Measurements from ENCODE around the gene ACTN1. TPM values are rescaled to one million over a fixed set of nuclear protein-coding genes. Genes with fewer than 3 reads are reported as not detected.
"Not testable (repeated sequence)": the region's sequence is repeated elsewhere in the genome, so short reads cannot be mapped to it uniquely, and the experiment has no call there.

ACTN1 gene
- total RNA-seq, 1 experiment from 2014 or later = 212 TPM

- no peaks in the 10 kb centered on the region for H3K36me3 ChIP-seq (ENCODE audit: control insufficient read depth, insufficient read depth, low read length)
- H3K27me3 ChIP-seq (ENCODE audit: control insufficient read depth, insufficient read depth, low read length) = no peaks in the 10 kb centered on the region
- ATAC-seq = no peak
- no peaks in the 10 kb centered on the region for H3K4me1 ChIP-seq (ENCODE audit: control insufficient read depth, insufficient read depth, low read length)
- H3K9me3 ChIP-seq (ENCODE audit: control insufficient read depth, insufficient read depth, low read depth, low read length) = no peaks in the 10 kb centered on the region
- no peak overlapping the region for H3K4me3 ChIP-seq (ENCODE audit: low read depth in 2 of 2, low read length in 2 of 2)
- no TSS peak for BruUV-seq (replicated peaks)
- DNase-seq (ENCODE audit: low read depth, low spot score) = no peak
- intact Hi-C loops (cut with micrococcal nuclease; ENCODE audit: unreplicated experiment) (loop anchor here (10.0 kb wide), 1 partner anchor 1013 kb away; no protein-coding TSS in a partner anchor), in situ Hi-C loops (cut with HindIII; ENCODE audit: low pct_unique_long_range_greater_than_20kb, low sequenced_read_pairs) (no loop called here)
- ChIA-PET CTCF (no interaction called here), POLR2A (no interaction called here)
- TF ChIP-seq CTCF (IDR thresholded peaks at IDR 0.05) (no peak), SIN3A (IDR thresholded peaks at IDR 0.05; ENCODE audit: borderline replicate concordance, insufficient read depth, low read depth, low read length) (no peak), REST (IDR thresholded peaks at IDR 0.05; ENCODE audit: insufficient read depth in 1 of 2, low read depth in 2 of 2, low read length in 1 of 2) (no peak), TCF7L2 (IDR thresholded peaks at IDR 0.05; ENCODE audit: low read depth, low read length) (no peak), POLR2AphosphoS5 (IDR thresholded peaks at IDR 0.05; ENCODE audit: low read depth, low read length) (no peak)
- H3K27ac ChIP-seq (ENCODE audit: low read length) = no peak overlapping the region
Measured at GRCh38 chr14:68848253-68848652, 130.8 kb downstream of the ACTN1 start.

- intact Hi-C loops (cut with micrococcal nuclease; ENCODE audit: unreplicated experiment) = loop anchor here (10.0 kb wide), 1 partner anchor 1013 kb away; no protein-coding TSS in a partner anchor
- in situ Hi-C loops (cut with HindIII; ENCODE audit: low pct_unique_long_range_greater_than_20kb, low sequenced_read_pairs); H3K27me3 ChIP-seq (ENCODE audit: control insufficient read depth, insufficient read depth, low read length); BruUV-seq (replicated peaks); DNase-seq (ENCODE audit: low read depth, low spot score); H3K4me1 ChIP-seq (ENCODE audit: control insufficient read depth, insufficient read depth, low read length); H3K36me3 ChIP-seq (ENCODE audit: control insufficient read depth, insufficient read depth, low read length); ATAC-seq; CTCF ChIA-PET; H3K4me3 ChIP-seq (ENCODE audit: low read depth in 2 of 2, low read length in 2 of 2); H3K9me3 ChIP-seq (ENCODE audit: control insufficient read depth, insufficient read depth, low read depth, low read length); POLR2A ChIA-PET; H3K27ac ChIP-seq (ENCODE audit: low read length): not testable (repeated sequence)
Measured at GRCh38 chr14:68847640-68848039, 131.5 kb downstream of the ACTN1 start.

GRCh38 chr14:68846466-68846865 lies 132.6 kb downstream of the ACTN1 start:
- Histone ChIP-seq H3K27ac (ENCODE audit: low read length) (no peak overlapping the region), H3K9me3 (ENCODE audit: control insufficient read depth, insufficient read depth, low read depth, low read length) (no peaks in the 10 kb centered on the region), H3K36me3 (ENCODE audit: control insufficient read depth, insufficient read depth, low read length) (no peaks in the 10 kb centered on the region), H3K4me3 (ENCODE audit: low read depth in 2 of 2, low read length in 2 of 2) (no peak overlapping the region), H3K27me3 (ENCODE audit: control insufficient read depth, insufficient read depth, low read length) (no peaks in the 10 kb centered on the region), H3K4me1 (ENCODE audit: control insufficient read depth, insufficient read depth, low read length) (no peaks in the 10 kb centered on the region)
- TF ChIP-seq POLR2AphosphoS5 (IDR thresholded peaks at IDR 0.05; ENCODE audit: low read depth, low read length) = no peak
- no peak for TF ChIP-seq REST (IDR thresholded peaks at IDR 0.05; ENCODE audit: insufficient read depth in 1 of 2, low read depth in 2 of 2, low read length in 1 of 2)
- TF ChIP-seq TCF7L2 (IDR thresholded peaks at IDR 0.05; ENCODE audit: low read depth, low read length) = no peak
- TF ChIP-seq SIN3A (IDR thresholded peaks at IDR 0.05; ENCODE audit: borderline replicate concordance, insufficient read depth, low read depth, low read length) = no peak
- no peak for TF ChIP-seq CTCF (IDR thresholded peaks at IDR 0.05)
- in situ Hi-C loops (cut with HindIII; ENCODE audit: low pct_unique_long_range_greater_than_20kb, low sequenced_read_pairs) (no loop called here), intact Hi-C loops (cut with micrococcal nuclease; ENCODE audit: unreplicated experiment) (loop anchor here (10.0 kb wide), 1 partner anchor 1012 kb away; no protein-coding TSS in a partner anchor)
- BruUV-seq (replicated peaks) = no TSS peak
- ChIA-PET CTCF (no interaction called here), POLR2A (no interaction called here)
- no peak for ATAC-seq
- DNase-seq (ENCODE audit: low read depth, low spot score) = no peak
